GM18861 (cell line): Measurements from ENCODE around the gene ZNF335.

Experiments used
- ATAC-seq: cut with Tn5 transposase; IDR thresholded peaks from one replicate; pipeline ENCODE4 v1.9.1; 2021; ENCODE audit not compliant: unreplicated experiment

Gene ZNF335, protein sequence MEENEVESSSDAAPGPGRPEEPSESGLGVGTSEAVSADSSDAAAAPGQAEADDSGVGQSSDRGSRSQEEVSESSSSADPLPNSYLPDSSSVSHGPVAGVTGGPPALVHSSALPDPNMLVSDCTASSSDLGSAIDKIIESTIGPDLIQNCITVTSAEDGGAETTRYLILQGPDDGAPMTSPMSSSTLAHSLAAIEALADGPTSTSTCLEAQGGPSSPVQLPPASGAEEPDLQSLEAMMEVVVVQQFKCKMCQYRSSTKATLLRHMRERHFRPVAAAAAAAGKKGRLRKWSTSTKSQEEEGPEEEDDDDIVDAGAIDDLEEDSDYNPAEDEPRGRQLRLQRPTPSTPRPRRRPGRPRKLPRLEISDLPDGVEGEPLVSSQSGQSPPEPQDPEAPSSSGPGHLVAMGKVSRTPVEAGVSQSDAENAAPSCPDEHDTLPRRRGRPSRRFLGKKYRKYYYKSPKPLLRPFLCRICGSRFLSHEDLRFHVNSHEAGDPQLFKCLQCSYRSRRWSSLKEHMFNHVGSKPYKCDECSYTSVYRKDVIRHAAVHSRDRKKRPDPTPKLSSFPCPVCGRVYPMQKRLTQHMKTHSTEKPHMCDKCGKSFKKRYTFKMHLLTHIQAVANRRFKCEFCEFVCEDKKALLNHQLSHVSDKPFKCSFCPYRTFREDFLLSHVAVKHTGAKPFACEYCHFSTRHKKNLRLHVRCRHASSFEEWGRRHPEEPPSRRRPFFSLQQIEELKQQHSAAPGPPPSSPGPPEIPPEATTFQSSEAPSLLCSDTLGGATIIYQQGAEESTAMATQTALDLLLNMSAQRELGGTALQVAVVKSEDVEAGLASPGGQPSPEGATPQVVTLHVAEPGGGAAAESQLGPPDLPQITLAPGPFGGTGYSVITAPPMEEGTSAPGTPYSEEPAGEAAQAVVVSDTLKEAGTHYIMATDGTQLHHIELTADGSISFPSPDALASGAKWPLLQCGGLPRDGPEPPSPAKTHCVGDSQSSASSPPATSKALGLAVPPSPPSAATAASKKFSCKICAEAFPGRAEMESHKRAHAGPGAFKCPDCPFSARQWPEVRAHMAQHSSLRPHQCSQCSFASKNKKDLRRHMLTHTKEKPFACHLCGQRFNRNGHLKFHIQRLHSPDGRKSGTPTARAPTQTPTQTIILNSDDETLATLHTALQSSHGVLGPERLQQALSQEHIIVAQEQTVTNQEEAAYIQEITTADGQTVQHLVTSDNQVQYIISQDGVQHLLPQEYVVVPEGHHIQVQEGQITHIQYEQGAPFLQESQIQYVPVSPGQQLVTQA (N-terminal part only)

DNA sequence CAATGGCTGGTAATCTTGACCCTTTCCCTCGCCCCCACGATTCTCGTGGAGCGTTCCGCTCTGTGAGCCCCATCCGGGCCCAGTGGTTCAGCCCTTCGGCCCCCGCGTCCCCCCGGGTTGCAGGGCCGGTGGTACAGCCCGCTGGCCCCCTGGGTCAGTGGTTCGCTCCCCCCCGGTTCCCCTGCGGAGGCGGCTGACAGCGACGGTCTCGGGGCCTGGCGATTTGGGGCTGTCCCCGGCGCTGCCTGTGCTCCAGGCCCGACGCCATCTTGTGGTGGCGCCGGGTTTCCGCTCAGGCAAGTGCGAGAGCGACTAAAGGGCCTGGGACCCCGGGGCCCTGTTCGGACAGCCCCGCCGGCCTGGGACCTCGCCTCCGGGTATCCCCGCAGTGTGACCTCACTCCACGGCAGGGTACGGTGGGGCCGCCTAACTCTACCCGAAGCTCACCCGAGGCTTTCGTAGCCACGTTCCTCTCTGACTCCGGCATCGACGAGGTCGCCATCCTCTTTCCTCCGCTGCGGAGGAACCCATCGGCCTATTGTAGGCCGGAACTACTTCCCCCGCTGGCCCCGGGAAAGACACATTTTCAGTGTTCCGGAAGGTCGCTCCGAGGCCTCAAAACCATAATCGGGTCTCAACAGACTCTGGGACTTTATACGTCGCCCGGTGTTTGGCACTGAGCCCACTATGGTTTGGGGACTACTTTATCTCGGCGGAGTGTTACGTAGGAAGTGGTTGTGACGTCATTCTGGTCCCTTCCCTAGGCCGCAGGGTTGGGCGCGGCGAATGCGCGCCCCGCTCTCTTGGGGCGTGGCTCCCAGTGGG lies at the start of gene ZNF335:
Gene ZNF335 (minus strand): TSS at position 529 of the 825 bp plus-strand sequence. CDS start 793 bp downstream, outside the sequence.
- ATAC-seq = peak; percentile 67

DNA sequence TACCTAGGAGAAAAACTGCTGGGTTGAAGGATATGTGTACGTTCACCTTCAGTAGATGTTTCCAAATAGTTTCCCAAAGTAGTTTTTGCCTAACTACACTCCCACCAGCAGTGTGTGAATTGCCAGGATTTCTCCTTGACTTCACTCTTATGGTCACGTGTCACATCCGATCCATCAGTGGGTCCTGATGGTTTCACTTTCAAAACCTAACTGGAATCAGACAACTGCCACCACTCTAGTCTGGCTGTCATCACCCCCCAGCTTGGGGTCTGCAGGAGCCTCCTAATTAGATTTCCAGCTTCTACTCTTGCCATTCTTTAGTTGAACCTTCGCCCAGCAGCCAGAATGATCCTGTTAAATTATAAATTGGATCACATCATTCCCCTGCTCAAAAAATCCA lies 48.6 kb upstream of the ZNF335 start:
- ATAC-seq = no peak

DNA sequence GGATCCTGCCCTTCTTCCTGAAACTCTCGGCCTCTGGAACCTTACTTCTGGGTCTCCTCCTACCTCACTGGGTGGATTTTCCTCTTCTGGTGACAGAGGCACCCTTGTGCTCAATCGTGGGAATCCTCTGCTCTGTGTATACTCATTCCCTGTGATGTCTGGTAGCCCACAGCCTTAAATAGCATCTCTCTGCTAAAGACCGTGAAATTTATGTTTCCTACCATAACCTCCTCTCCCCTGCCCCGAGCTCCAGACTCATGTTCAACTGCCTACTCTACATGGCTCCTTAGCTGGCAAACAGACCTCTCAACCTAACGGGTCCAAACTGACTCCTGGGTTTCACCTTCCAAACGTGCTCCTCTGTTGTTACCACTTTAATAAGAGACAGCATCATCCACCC lies 46.6 kb upstream of the ZNF335 start:
- ATAC-seq = no peak

DNA sequence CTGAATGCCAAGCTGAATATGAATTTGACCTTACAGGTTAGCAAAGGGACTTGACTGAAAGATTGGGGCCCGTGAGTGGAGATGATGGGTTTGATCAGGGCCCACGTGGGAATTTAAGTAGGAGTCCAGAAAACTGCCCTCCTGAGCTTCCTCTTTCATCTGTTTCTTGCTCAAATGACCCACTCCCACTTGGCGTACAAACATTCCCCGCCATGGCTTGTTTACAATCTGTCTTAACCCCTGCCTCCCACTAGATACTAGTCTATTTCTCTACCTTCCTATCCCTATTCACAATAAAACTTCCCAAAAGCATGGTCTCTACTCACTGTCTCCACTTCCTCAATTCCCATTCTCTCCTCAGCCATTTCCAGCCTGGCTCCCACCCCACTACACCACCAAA lies 46.1 kb upstream of the ZNF335 start:
- ATAC-seq = no peak

DNA sequence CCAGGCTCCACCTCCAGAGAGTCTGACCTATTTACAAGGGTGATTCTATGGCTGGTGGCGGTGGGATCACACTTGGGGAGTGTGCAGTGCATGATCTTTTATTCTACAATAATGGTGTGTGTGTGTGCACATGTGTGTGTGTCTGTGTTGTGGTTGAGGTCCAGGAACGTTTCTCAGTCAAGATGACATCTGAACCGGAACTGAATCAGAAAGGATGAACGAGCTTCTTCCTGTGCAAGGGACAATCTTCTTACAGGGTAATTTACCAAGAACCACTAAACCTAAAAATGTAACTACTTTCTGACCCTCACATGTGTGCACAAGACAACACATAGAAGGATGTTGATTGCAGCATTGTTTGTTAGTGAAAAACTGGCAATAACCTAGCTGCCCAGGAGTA lies 45.3 kb upstream of the ZNF335 start:
- ATAC-seq = no peak

DNA sequence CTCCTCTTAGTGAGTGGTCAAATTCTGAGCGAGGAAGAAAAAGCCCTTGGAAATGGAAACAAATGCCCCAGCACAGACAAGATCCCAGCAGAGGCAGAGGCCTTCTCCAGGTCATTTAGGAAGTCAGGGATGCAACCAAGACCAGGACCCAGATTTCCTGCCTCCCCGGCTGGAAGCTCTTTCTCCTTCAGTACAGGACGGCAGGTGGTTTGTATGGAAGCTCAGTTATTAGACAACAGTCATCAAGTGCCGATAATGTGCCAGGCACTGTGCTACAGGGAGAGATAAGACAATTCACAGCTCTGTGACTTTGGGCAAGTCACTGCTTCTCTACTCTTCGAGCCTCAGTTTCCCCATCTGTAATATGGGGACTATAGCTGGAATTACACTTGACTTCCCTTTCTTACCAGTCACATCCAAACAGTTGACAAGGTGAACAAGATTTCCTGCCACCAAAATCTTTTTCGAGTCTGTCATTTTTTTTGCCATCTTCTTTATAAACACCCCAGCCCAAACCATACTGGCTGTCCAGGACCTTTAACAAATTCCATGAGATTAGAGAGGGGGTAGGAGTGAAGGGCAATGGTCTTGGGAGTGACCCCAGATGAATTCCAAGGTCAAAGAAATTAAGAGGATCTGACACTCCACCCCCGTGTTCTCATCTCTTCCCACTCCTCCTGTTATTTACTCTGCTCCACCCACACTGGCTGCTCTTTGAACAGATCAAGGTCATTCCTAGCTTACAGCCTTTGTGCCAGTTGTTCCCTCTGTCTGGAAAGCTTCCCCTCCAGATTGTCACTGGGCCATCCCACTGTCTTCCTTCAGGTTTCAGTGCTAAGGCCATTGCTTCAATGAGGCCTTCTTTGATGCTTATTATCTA lies 42.8 kb upstream of the ZNF335 start:
- no peak for ATAC-seq

DNA sequence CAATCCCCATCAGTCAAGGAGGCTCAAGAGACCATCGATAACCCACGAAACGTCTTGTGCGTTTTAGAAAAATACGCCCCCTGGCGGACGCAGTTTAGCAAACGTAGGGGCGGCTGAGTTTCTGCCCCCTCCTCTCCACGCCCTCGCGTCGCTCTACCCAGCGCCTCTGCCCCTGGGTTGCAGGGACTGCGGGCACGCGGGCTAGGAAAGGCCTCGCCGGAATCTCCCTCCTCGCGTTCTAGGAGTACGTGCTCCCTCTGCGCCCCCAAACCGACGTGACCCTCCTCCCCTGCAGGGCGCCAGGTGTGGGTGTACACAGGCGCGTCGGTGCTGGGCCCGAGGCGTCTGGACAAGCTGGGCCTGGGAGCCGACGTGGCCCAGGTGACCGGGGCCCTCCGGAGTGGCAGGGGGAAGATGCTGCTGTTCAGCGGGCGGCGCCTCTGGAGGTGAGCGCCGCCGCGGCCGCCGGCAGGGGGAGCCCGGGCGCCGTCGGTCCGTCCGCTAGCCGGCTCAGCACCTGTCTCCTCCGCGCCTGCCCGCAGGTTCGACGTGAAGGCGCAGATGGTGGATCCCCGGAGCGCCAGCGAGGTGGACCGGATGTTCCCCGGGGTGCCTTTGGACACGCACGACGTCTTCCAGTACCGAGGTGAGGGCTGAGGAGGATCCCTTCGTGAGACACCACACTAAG lies 42.0 kb upstream of the ZNF335 start:
- peak; percentile 70 for ATAC-seq

DNA sequence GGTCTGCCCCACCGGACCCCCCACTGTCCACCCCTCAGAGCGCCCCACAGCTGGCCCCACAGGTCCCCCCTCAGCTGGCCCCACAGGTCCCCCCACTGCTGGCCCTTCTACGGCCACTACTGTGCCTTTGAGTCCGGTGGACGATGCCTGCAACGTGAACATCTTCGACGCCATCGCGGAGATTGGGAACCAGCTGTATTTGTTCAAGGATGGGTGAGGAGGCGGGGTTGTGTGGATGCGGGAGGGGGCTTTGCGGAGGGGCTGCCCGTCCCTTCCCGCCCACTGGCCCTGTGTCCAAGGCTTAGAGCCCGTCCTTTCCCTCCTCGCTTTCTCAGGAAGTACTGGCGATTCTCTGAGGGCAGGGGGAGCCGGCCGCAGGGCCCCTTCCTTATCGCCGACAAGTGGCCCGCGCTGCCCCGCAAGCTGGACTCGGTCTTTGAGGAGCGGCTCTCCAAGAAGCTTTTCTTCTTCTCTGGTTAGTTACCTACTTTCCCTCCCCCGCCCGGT lies 41.4 kb upstream of the ZNF335 start:
- no peak for ATAC-seq

DNA sequence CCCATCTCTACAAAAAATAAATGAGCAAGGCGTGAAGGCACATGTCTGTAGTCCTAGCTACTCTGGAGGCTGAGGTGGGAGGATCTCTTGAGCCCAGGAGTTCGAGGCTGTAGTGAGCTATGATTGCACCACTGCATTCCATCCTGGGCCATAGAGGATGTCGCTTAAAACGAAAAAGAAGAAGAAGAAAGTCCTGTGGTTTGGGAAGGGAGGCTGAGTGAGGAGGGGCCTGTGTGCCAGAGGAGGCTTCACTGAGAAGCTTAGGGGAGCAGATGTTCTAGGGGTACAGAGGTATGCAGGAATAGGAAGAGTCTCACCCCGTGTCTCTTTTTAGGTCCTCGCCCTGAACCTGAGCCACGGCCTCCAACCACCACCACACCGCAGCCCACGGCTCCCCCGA lies 40.9 kb upstream of the ZNF335 start:
- no peak for ATAC-seq

DNA sequence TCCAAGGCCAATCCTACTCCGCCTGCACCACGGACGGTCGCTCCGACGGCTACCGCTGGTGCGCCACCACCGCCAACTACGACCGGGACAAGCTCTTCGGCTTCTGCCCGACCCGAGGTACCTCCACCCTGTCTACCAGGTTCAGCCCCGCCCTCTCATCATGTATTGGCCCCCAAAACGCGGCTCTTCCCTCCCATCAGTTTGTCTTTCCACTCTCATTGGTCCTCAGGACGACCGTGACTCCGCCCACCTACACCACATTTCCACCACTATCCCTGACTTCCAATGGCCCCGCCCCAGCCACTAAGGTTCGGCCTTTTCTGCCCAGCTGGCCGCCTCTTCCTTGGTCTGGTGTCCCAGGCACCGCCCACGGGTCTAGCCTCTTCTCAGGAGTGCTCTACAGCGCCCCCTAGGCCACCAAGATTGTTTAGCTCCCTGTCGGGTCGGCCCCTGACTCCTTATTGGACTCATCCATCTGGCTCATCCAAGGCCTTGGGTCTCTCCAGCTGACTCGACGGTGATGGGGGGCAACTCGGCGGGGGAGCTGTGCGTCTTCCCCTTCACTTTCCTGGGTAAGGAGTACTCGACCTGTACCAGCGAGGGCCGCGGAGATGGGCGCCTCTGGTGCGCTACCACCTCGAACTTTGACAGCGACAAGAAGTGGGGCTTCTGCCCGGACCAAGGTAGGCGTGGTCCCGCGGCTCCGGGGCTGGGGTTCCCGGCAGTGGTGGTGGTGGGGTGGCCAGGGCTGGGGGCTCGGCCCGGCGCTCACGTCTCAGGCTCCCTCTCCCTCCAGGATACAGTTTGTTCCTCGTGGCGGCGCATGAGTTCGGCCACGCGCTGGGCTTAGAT lies 39.9 kb upstream of the ZNF335 start:
- no peak for ATAC-seq

DNA sequence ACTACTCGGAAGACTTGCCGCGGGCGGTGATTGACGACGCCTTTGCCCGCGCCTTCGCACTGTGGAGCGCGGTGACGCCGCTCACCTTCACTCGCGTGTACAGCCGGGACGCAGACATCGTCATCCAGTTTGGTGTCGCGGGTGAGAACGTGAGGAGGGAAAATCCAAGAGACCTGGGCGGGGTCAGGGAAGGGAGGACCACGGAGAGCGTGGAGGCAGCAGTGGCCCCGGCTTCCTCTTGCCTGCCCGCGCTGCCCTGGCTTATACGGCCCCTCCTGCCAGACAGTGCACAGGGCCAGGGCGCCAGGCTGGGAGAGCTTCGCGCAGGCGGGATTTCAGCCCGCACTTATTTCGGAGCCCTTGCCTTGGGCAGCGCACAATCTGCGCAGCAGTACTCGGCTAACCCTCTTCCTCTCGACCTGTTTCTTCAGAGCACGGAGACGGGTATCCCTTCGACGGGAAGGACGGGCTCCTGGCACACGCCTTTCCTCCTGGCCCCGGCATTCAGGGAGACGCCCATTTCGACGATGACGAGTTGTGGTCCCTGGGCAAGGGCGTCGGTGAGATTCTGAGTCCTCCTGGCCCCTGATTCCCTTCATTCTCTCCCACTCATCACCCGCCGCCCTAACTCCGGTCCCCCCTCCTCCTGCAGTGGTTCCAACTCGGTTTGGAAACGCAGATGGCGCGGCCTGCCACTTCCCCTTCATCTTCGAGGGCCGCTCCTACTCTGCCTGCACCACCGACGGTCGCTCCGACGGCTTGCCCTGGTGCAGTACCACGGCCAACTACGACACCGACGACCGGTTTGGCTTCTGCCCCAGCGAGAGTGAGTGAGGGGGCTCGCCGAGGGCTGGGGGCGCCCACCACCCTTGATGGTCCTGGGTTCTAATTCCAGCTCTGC lies 38.7 kb upstream of the ZNF335 start:
- ATAC-seq = no peak

DNA sequence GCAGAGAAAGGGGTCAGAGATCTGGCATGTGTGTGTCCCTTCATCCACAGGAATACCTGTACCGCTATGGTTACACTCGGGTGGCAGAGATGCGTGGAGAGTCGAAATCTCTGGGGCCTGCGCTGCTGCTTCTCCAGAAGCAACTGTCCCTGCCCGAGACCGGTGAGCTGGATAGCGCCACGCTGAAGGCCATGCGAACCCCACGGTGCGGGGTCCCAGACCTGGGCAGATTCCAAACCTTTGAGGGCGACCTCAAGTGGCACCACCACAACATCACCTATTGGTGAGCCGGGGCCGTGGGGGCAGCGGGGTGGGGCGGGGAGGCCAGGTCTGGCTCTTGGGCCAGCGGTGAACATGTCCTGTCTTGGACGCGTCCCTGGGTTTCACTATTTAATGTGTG lies 37.8 kb upstream of the ZNF335 start:
- no peak for ATAC-seq

DNA sequence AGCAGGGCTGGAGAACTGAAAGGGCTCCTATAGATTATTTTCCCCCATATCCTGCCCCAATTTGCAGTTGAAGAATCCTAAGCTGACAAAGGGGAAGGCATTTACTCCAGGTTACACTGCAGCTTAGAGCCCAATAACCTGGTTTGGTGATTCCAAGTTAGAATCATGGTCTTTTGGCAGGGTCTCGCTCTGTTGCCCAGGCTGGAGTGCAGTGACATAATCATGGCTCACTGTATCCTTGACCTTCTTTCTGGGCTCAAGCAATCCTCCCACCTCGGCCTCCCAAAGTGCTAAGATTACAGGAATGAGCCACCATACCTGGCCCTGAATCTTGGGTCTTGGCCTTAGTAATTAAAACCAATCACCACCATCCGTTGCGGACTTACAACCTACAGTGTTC lies 35.7 kb upstream of the ZNF335 start:
- no peak for ATAC-seq

DNA sequence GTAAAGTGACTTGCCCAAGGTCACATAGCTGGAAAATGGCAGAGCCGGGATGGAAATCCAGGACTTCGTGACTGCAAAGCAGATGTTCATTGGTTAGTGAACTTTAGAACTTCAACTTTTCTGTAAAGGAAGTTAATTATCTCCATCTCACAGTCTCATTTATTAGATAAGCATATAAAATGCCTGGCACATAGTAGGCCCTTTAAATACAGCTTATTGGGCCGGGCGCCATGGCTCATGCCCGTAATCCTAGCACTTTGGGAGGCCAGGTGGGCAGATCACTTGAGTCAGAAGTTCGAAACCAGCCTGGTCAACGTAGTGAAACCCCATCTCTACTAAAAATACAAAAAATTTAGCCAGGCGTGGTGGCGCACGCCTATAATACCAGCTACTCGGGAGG lies 35.0 kb upstream of the ZNF335 start:
- no peak for ATAC-seq

DNA sequence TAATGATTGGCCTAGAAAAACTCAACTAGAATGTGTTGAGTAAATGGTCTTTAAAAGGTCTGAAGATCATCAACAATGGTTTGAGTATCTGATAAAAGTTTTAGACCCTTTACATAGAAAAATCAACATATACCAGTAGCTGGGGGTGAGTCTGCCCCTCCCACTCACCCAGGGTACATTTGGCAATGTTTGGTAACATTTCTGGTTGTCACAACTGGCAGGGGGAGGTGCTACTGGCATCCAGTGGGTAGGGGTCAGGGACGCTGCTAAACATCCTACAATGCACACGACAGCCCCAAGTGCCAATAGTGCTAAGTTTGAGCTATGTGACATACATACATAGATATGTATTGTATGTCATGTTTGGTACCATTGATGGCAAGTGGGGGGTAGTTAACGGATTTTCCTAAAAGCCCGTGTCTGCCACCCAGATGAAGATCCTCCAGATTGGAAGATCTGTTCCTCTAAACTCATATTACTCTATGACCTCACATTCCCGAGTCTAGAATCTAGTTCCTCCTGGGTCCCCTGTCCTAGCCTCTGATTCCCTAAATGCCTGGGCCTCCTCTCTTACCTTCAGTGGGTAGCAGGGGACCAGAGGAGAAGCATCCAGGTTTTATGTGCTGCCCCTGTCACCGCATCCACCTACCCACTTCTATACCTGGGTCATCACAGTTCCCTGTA lies 34.2 kb upstream of the ZNF335 start:
- ATAC-seq = no peak

DNA sequence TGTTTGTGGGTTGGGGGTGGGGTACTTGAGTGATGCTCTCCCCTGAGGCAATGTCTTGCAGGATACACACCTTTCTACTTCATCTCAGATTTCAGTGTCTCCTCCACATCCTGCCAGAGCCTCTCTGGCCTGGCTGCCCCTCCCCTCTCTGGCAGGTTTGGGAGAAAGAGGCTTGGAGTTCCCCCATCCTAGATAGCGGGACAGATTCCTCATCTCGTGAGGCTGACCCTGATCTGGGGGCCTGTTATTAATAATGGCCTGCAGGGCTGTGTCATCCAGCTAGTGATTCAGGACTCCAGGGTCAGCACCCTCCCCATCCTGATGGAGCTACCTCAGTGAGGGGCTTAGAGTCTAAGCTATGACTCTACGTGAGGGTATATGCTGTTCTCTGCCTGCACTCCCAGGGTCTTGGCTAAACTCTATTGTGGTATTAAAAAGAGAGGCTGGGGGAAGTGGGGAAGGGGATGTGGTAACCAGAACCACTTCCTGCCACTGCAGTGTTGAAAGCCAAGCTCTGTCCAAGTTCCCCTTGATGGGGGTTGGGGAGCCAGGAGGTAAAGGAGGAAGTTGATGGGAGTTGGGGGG lies 33.0 kb upstream of the ZNF335 start:
- no peak for ATAC-seq
